GM21515 (cell line): ENCODE measurements around the gene DCAF7.

Experiments used
- ATAC-seq: cut with Tn5 transposase; IDR thresholded peaks from one replicate; pipeline ENCODE4 v1.9.1; 2021; ENCODE audit not compliant: unreplicated experiment

The DCAF7 gene

GRCh38 chr17:63579633-63580032 is 29.4 kb downstream of the DCAF7 start:
- ATAC-seq: no peak

DNA sequence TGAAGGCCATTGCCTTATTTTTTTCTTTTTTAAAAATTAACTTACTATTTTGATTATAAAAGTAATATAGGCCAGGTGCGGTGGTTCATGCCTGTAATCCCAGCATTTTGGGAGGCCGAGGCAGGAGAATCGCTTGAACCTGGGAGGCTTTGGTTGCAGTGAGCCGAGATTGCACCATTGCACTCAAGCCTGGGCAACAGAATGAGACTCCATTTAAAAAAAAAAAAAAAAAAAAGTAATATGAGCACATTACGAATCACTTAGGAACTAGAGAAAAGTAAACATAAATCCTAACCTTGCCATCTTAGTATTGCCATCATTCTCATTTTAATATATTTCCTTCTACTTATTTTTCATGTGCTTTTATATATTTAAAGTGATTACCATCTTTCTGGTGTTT is 37.5 kb downstream of the DCAF7 start:
- ATAC-seq: no peak

DNA sequence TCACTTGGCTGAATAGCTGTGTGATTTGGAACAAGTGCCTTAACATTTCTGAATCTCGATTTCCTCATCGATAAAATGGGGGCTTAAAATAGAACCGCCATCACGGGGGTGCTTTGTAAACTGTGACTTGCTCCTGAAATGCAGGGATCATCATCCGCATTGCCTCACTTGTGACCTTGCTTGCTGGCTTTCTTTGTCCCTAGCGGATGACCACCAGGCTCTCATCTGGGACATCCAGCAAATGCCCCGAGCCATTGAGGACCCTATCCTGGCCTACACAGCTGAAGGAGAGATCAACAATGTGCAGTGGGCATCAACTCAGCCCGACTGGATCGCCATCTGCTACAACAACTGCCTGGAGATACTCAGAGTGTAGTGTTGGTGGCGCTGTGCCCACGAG is 38.5 kb downstream of the DCAF7 start:
- ATAC-seq: no peak

DNA sequence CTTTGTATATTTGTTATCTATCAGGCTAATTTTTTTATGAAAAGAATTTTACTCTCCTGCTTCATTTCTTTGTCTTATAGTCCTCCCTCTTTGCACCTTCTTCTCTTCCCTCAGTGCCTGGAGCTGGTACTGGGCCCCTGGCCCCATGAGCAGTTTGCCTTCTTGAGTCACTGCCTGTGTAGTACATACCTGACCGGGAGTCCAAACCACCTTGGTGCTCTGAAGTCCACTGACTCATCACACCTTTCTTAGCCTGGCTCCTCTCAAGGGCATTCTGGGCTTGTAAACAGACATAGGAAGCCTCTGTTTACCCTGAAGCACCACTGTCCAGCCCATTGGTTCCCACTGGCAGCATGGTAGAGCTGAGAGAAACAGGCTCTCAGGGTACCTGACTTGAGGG is 39.4 kb downstream of the DCAF7 start:
- ATAC-seq: no peak

GRCh38 chr17:63592797-63593196 is 42.5 kb downstream of the DCAF7 start:
- ATAC-seq: no peak

DNA sequence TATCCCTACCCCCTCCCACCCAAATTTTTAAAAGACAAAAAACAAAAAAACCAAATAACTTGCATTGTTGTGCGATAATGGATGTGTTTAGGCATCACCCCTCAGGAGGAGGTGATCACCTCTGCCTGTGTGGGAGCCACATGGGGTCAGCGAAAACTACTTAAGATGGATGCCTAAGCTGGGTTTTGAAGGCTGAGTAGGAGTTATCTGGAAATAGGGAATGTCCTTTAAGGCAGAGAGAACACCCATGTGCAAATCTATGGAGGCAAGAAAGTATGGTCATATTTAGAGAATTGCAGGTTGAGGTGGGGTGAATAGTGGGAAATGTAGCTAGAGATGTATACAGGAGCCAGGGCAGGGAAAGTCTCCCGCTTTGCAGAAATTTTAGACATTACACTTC is 44.9 kb downstream of the DCAF7 start:
- no peak for ATAC-seq

GRCh38 chr17:63596856-63597586 is 46.7 kb downstream of the DCAF7 start:
- no peak for ATAC-seq

- ATAC-seq: no peak
Measured at GRCh38 chr17:63598281-63598680, 48.0 kb downstream of the DCAF7 start.

DNA sequence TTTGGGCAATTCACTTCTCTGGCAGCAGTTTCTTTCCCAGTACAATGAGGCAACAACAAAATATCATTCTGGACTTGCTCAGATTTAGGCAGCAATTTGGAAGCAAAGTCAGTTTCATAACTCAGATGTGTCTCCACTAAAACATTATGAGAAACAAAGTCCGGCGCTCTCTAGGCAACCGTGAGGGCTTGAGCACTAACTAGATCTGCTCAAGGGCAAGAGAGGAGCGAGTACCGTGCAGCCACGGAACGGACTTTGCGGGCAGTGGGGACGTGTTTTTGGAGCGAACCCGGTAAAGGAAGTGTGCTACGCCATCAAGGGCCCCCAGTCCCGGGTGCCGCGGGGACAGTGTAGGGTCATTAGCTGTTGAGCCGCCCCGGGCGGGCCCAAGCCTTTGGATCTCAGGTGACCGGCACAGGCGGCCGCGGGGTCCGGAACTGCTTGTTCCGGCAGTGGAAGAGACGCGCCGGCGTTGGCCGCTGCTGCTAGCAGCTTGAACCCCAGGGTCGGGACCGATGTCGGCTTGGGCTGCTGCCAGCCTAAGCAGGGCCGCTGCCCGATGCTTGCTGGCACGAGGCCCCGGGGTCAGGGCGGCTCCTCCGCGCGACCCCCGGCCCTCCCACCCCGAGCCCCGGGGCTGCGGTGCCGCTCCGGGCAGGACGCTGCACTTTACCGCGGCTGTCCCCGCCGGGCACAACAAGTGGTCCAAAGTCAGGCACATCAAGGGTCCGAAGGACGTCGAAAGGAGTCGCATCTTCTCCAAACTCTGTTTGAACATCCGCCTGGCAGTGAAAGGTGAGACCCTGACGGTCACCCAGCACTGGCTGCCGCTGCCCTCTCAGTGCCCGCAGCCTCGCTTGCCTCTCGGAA is 50.5 kb downstream of the DCAF7 start, which contains the start of gene TACO1:
TSS of gene TACO1 (plus strand) at position 327 of the 870 bp plus-strand sequence. CDS start at position 516, 189 bp downstream.
- ATAC-seq: peak; percentile 74

- peak; percentile 5 for ATAC-seq
Measured at GRCh38 chr17:63601439-63602371, 51.4 kb downstream of the DCAF7 start.

- ATAC-seq: no peak
Measured at GRCh38 chr17:63609816-63610573, 59.7 kb downstream of the DCAF7 start.

GRCh38 chr17:63610854-63611253 is 60.6 kb downstream of the DCAF7 start:
- no peak for ATAC-seq

- no peak for ATAC-seq
Measured at GRCh38 chr17:63611354-63611753, 61.1 kb downstream of the DCAF7 start.

GRCh38 chr17:63613663-63614062 is 63.4 kb downstream of the DCAF7 start:
- ATAC-seq: no peak

- no peak for ATAC-seq
Measured at GRCh38 chr17:63621229-63621683, 71.0 kb downstream of the DCAF7 start.

DNA sequence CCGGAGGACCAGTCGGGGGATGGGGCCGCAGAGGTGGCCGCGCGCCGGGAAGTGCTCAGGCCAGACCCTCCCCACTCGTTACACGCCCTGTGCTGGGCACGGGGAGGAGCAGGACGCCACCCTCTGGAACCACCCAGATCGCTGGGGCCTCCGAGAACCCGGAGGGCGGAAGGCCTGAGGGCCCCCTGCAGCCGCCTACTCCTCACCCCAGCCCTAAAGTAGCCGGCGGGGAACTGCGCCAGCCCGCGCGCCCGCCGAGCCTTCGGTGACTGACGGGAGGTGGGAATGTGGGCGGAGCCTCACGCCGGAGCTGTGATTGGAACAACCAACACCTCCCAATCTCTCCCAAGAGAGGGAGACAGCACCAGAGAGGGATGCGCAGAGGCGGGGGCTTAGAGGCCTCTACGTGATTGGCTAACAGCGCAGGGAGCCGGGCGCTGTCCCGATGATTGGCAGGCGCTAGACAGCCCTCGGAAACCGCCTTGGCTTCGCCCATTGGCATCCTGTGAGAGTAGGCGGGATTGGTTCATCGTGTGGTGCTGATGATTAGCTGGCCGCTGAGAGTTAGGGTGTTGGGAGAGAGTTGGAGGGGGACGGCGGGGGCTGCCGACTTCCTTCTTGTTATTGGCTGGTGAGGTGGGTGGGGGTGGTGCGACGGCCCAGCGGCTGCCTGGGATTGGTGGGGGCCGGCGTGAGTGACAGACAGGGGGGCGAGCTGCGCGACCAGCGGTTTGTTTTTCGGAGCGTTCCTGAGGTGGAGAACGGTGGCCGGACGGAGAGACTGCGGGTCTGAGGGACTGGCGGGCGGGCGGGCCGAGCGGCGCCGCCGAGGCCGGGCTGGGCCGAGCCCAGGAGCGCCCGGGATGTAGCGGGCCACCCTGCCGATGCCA is 71.7 kb downstream of the DCAF7 start, which contains the start of gene MAP3K3:
TSS of gene MAP3K3 (plus strand) at position 734 of the 890 bp plus-strand sequence. CDS start 343 bp downstream, outside the sequence.
- ATAC-seq: peak; percentile 91

- peak; percentile 18 for ATAC-seq
Measured at GRCh38 chr17:63622574-63623390, 72.5 kb downstream of the DCAF7 start.
